GM19023 (cell line): ENCODE data around the gene MFAP2.
"Not testable (repeated sequence)": the region's sequence is repeated elsewhere in the genome, so short reads cannot be mapped to it uniquely, and the experiment has no call there.

ENCODE experiments used
- ATAC-seq: cut with Tn5 transposase; IDR thresholded peaks from one replicate; pipeline ENCODE4 v1.9.1; 2021; ENCODE audit warnings: mild to moderate bottlenecking, moderate library complexity; ENCODE audit not compliant: unreplicated experiment

MFAP2 gene

DNA sequence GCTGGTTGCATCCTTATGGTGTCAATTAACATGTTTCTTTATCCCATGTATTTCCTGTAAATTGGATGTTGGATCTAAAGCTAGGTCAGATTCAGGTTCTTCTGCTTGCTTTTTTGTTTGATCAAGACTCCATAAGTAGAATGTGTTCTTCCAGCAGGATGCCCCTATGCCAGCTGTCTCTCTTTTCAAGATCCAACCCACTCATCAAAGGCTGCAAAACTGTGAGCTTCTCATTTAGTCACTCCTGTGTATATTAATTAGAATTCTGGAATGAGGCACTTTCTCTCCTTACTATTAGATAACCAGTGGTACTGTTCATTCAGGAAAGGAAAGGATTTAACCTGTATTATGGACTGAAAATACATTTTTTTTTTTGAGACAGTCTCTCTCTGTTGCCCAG, 46.5 kb downstream of the MFAP2 start:
- ATAC-seq = not testable (repeated sequence)

DNA sequence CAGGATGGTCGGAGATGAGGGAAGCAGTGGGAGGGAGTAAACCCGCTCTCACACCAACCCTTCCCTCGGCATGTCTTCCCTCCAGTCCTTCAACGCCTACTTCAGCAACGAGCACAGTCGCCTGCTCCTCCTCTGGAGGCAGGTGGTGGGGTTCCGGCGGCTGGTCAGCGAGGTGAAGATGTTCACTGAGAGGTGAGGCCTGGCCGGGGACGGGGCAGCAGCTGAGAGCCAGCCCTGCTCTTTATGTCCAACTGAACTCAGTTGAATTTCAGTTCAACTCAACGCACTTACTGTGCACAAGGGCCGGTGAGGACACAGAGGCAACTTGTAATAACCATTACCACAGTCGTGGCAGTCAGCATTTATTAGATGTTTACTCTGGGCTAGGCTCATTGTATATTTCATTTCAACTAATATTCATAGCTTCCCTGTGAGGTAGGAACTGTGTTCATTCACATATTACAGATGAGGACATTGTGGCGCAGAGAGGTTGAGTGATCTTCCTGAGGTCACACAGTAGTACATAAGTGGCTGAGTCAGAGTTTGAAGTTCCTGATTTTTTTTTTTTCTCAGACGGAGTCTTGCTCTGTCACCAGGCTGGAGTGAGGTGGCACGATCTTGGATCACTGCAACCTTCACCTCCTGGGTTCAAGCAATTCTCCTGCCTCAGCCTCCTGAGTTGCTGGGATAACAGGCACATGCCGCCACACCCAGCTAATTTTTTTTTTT, 49.0 kb downstream of the MFAP2 start:
- not testable (repeated sequence) for ATAC-seq

DNA sequence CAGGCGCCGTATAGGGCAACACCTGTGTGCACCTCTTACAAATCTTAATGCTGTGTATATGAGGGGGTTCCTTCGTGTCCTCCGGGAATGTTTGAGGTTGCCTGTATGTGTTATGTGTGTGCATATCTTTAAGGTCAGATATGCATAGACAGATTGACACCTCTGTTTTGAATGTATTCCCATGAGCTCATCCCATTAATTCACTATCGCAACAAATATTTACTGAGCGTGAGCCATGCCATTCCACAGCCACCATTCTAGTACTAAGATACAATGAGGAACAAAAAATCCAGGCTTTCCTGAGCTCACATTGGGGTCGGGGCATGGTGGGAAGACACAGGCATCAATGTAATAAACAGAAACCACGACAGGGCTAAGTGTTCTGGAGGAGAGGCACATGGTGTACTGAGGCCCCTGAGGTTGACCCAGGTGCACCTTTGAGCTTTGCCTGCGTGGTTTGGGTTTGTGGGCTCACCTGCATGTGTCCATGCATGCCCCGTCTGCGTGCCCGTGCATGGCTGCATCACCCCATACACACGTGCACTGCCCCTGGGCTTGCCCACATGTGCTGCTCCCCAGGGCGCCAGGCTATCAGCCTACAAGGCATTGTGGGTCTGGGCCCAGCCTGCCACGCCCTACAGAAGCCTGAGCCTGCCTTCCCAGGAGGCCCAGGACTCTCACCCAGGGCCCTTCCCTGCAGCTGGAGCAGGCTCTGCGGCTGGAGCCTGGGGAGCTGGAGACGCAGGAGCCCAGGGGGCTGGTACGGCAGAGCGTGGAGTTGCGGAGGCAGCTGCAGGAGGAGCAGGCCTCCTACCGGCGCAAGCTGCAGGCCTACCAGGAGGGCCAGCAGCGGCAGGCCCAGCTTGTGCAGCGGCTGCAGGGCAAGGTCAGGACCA, 51.0 kb downstream of the MFAP2 start:
- ATAC-seq = not testable (repeated sequence)

DNA sequence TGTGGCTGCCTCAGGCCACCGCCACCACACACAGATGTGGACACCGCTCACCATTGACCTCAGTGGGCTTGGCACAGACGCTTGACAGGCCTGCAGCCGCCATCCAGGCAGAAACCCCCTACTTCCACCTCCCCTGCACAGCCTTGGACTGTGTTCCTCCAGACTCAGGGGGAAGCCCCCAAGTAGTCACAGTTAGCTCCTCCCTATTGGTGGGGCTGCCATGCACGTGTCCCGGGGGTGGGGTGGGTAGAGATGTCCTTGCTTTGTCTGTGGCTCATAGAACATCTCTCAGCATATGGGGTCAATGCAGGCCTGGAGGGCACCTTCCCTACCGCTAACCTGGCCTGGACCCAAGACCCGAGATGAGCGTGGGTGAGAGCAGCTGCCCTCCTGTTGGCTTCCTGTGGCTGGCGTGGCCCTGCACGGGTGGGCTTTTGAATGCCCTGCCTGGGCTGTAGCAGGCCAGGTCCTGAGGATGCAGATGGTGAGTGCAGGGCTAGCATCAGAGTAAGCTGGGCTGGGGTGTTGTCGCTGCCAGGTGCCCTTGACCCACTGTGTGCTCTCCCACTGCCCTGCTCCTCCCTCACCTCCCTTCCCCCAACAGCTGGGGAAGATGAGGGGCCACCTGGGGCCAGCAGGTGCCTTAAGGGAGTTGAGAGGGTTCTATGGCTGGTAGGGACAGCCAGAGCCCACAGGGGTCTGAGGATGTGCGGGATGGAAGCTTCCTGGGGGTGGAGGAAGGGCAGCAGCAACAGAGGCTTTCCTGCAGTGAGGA, 52.5 kb downstream of the MFAP2 start:
- ATAC-seq = no peak

DNA sequence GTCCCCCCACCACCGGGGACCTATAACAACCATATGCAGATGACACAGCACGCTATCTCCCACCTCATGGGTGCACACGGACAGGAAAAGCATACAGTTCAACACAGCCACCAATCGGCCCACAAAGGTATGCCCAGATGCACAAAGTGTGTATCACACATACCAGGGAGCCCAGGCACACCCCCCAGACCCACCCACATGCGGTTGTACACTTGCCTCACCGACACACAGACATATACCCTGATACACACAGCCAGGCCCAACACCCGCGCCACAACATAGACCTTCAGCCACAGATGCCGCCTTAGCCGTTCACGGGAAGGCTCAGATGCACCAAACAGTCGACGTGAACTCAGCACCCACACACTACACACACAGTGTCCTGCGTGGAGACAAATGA, 53.2 kb downstream of the MFAP2 start:
- no peak for ATAC-seq

GRCh38 chr1:16926491-16927073, 53.8 kb downstream of the MFAP2 start:
- ATAC-seq = no peak

DNA sequence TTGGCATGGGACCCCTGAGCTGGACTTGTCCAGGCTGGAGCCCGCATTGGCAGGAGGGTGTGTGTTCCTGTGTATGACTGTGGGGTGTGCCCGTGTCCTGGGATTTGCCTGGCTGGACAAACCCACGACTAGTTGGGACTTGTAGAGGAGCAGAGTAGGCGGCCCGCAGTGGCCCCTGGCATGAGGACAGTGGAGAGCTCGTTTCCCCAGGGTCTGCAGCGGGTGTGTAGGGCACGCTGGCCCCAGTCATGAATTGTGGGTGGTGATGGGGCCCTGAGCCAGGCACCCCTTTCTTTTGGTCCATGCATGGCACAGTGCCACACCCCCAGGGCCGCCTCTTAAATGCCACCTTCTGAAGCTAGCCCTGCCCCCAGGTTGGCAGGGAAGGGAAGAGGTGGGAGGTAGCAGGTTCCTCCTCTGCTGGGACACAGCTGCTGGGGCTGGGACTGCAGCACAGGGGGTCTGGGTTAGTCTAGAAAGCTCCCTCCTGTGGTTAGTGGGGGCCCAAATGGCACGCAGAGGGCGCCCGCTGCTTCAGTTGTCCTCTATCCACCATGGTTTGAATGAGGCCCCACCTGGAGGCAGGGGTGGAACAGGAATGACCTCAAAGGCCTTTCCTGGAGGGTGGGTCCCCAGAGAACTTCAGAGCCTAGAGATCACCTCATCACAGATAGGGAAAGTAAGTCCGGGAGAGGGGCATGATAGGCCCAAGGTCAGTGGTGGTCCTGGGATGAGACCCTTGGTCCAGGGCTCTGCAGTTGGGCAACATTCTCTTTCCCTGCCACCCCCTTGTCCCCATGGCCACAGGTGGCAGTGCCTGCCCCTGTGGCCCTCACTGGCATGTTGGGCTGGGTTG, 54.6 kb downstream of the MFAP2 start:
- ATAC-seq = no peak

GRCh38 chr1:16924919-16925477, 55.4 kb downstream of the MFAP2 start:
- ATAC-seq = no peak
